SH-SY5Y (cell line): ENCODE results near the gene CNKSR3.

ENCODE experiments used
- GATA2 ChIP-seq: IDR thresholded peaks from 2 replicates; pipeline ENCODE4 v1.6.1; 2011; ENCODE audit warnings: mild to moderate bottlenecking, low read depth, low read length
- GATA3 ChIP-seq: IDR thresholded peaks from 2 replicates; pipeline ENCODE4 v1.6.1; 2011; ENCODE audit warnings: low read depth, mild to moderate bottlenecking, low read length, moderate library complexity

The CNKSR3 gene

GRCh38 chr6:154478021-154478700 lies 32.3 kb downstream of the CNKSR3 start:
- TF ChIP-seq GATA3 (no peak), GATA2 (no peak)

- no peak for TF ChIP-seq GATA3
- no peak for TF ChIP-seq GATA2
These were observed 34.0 kb downstream of the CNKSR3 start for GRCh38 chr6:154476494-154476893.

GRCh38 chr6:154474648-154475428 lies 35.6 kb downstream of the CNKSR3 start:
- TF ChIP-seq GATA3 (no peak), GATA2 (no peak)

DNA sequence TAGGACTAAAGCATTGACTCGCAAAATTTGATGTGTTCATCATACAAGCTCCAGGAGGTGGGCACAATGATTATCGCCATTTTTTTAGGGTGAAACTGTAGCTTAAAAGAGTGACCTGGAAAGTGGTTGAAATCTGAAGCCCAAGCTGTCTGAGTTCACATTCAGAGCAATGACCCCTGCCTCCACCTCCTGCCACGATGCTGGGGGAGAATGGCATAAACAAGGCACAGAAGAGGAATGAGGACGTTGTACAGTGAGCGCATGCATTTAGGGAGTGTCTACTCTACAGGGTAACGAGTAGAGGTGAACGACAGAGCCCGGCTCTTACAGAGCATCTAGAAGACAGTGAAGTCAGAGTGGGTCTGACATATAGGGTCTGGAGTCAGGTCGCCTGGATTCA lies 37.2 kb downstream of the CNKSR3 start:
- no peak for TF ChIP-seq GATA3
- no peak for TF ChIP-seq GATA2

DNA sequence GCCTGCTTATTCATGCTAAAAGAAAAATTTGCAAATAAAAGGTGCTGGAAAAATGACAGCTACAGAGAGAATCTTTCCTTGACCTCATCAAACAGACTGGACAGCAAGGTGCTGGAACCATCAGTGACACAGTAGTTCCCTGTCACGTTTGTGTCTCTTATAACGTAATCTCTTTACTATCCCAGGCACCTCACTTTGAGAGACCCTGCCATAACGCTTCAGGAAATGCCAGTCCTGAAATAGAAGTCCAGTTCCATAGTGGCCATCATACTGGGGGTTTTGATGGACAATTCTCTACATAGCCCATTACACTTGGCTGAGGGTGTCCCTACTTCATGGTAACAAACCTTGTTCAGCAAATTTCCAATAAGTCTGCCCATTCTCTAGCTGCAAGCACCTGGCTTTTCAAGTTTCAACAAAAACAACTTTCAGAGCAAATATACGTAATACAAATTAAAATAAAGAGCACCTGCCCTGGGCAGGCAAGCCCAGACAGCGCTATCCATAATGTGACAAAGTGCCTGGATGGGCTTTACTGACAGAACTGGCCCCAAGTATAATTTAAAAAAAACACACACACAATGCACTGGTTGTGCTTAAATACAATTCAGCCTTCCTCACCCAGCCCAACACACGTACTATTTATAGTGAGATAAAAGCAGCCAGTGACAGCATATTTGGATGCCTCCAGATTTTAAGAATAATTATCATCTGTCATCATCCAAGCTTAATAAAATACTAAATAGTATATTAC lies 38.7 kb downstream of the CNKSR3 start:
- TF ChIP-seq GATA2 (no peak), GATA3 (no peak)

GRCh38 chr6:154469306-154469935 lies 41.1 kb downstream of the CNKSR3 start:
- TF ChIP-seq GATA3 (no peak), GATA2 (no peak)

GRCh38 chr6:154468760-154469159 lies 41.7 kb downstream of the CNKSR3 start:
- TF ChIP-seq GATA3 (no peak), GATA2 (no peak)

DNA sequence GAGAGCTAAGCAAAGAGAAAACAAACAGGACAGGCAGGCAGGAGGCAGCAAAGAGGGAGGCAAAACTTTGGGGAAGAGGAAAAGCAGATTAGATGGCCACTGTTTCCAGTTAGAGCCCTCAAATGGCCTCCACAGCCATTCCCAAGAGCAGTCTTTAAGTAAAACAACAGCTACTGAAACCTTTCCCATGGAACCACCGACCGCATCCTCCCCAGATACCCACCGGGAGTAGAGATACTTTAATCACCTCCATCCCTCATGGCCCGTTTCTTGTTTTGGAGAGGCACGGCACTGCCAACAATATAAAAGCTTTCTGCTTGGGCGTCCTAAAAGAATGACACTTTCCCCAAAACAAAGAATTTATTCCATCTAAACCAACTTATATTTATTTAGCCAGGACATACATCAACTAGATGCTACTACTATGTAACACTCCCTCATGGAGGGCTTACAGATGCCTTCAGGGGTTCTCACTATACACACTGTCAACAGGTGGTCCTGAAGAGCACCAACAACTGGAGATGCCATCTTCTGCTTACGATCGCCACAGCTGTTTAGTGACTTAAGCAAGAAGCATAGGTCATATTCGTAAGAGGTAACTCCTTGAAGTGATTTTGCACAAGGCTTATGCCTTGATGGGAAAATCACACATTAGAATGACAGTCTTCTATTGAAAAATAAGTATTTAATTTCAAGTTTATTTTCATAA lies 43.4 kb downstream of the CNKSR3 start:
- TF ChIP-seq GATA2: no peak
- TF ChIP-seq GATA3: no peak

- TF ChIP-seq GATA3: no peak
- no peak for TF ChIP-seq GATA2
These were observed 44.3 kb downstream of the CNKSR3 start for GRCh38 chr6:154466139-154466538.

GRCh38 chr6:154463573-154464419 lies 46.7 kb downstream of the CNKSR3 start:
- TF ChIP-seq GATA2: peak; percentile 22; the same call in 1 of the 2 replicates
- TF ChIP-seq GATA3: peak; percentile 49; the same call in 1 of the 2 replicates

DNA sequence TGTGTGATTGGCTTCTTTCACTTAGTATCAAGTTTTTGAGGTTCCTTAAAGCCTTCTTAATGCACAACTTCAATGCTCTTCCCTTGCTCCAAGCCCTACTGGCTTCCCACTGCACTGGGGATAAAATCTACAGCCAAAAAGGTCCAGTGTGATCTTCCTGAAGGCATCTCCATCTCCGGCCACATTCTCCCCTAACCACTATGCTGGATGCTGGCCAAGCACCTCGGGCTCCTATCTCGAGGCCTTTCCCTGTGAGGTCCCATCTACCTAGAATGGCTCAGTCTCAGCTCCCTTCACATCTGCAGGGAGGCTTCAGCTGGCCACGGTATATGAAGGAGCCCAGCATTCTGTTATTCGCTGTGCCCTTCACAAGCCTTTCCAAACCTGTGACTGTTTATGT lies 48.1 kb downstream of the CNKSR3 start:
- no peak for TF ChIP-seq GATA2
- no peak for TF ChIP-seq GATA3

GRCh38 chr6:154461348-154461747 lies 49.1 kb downstream of the CNKSR3 start:
- no peak for TF ChIP-seq GATA2
- no peak for TF ChIP-seq GATA3

DNA sequence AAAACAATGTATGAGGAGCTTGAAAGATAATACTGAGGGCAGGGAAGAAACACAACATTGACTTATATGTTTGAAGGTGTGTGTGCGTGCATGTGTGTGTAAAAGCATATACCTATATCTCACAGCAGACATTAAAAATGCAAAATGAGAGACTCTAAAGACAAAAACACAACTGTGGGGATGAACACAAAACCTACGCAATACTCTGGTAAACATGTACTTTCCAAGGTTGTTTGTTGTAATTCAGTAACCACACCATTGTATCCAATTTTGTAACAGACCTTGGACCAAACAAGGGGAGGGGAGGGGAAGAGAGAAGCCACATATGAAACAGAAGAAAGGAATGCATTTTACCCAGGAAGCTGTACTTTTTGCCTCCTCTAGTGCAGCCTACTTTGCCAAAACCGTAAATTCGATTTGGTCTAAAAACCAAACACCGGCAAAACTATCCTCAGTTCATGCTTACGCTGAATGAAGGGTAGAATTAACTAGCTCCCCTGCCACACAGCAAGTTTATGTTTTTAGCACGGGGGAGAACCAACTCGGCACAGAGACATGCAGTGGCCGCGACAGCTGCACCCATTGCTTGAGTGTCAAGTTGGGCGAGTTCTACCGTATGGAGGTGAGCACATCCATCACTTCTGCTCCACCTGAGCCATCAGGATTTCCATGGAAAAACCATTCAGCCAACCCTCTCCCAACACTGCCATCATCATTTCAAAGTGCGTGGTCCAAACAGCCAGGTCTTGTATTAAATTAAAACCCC lies 50.0 kb downstream of the CNKSR3 start:
- TF ChIP-seq GATA3 (no peak), GATA2 (no peak)
